Endothelial cell (in vitro differentiated cells): ENCODE results near the gene P3H2. TPM values are rescaled to one million over a fixed set of nuclear protein-coding genes. Genes with fewer than 3 reads are reported as not detected.
"Not testable (repeated sequence)": the region's sequence is repeated elsewhere in the genome, so short reads cannot be mapped to it uniquely, and the experiment has no call there.

ENCODE experiments used
- DNase-seq: peaks from one replicate; pipeline ENCODE4 v3.0.0; 2021; ENCODE audit warnings: low spot score
- H3K27ac Mint-ChIP-seq: one replicate; pipeline ENCODE4 v1.8.0; 2021; ENCODE audit warnings: mixed read lengths, inconsistent platforms; ENCODE audit not compliant: unreplicated experiment
- H3K27me3 Mint-ChIP-seq: one replicate; pipeline ENCODE4 v1.8.0; 2021; ENCODE audit warnings: mild to moderate bottlenecking, moderate library complexity, mixed read lengths, inconsistent platforms; ENCODE audit not compliant: unreplicated experiment
- H3K36me3 Mint-ChIP-seq: one replicate; pipeline ENCODE4 v1.8.0; 2021; ENCODE audit warnings: mild to moderate bottlenecking, low read depth, mixed read lengths, inconsistent platforms; ENCODE audit not compliant: unreplicated experiment
- H3K4me1 Mint-ChIP-seq: one replicate; pipeline ENCODE4 v1.8.0; 2021; ENCODE audit warnings: mild to moderate bottlenecking, mixed read lengths, inconsistent platforms; ENCODE audit not compliant: unreplicated experiment
- H3K4me3 Mint-ChIP-seq: one replicate; pipeline ENCODE4 v1.8.0; 2021; ENCODE audit warnings: mild to moderate bottlenecking, mixed read lengths, inconsistent platforms; ENCODE audit not compliant: unreplicated experiment
- H3K9me3 Mint-ChIP-seq: one replicate; pipeline ENCODE4 v1.8.0; 2021; ENCODE audit warnings: mixed read lengths, inconsistent platforms; ENCODE audit not compliant: unreplicated experiment
- total RNA-seq: library from RNA; stranded (reverse); fragmentation: NEBNext Ultra II Directional; extraction: Animal tissue kit (Norgen Biotek cat#: 25700); gene quantifications from one replicate; pipeline ENCODE4 v1.2.1, GENCODE V29; 2021; ENCODE audit not compliant: unreplicated experiment
- TF ChIP-seq, protein P1 (sequence below): fragments of 200-600 bp; sonication (generic); IDR thresholded peaks from one replicate; pipeline ENCODE4 v1.5.0; 2021; ENCODE audit warnings: antibody characterized with exemption; ENCODE audit not compliant: unreplicated experiment

The P3H2 gene
- total RNA-seq, 1 donor from 2014 or later, result 1.5 TPM

DNA sequence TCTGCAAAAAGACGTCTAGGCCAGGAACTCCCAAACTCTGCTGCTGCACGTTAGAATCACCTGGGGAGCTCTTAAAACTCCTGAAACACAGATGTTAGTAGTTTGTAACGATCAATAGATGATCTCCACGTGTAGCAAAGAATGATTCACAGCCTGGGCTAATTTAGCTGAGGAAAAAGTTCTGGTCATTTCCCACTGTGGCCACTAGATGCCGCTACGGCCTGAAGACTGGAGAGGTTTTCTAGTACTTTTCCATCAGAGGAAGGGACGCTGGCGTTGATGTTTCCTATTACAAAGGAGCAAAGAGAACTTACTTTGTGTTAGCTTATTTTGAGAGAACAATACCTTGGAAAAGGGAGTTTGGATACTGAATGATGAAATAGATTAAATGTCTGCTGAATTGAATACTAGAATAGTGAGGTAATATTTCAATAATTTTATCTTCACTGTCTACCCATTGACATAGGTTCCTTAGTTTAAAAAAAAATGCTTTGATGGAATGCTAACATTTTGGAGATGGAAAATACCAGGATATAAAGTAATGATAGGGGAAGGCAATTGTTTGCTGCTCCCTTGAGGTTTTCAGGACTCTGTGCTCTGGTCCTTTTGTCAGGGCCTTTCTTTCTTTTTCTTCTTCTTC is 159.1 kb downstream of the P3H2 start:
- no peaks in the 10 kb centered on the region for H3K36me3 Mint-ChIP-seq
- DNase-seq, result peak; percentile 84
- H3K4me1 Mint-ChIP-seq, result peaks cover 7% of the 10 kb centered on the region
- no peak overlapping the region for H3K4me3 Mint-ChIP-seq
- TF ChIP-seq, protein P1, sequence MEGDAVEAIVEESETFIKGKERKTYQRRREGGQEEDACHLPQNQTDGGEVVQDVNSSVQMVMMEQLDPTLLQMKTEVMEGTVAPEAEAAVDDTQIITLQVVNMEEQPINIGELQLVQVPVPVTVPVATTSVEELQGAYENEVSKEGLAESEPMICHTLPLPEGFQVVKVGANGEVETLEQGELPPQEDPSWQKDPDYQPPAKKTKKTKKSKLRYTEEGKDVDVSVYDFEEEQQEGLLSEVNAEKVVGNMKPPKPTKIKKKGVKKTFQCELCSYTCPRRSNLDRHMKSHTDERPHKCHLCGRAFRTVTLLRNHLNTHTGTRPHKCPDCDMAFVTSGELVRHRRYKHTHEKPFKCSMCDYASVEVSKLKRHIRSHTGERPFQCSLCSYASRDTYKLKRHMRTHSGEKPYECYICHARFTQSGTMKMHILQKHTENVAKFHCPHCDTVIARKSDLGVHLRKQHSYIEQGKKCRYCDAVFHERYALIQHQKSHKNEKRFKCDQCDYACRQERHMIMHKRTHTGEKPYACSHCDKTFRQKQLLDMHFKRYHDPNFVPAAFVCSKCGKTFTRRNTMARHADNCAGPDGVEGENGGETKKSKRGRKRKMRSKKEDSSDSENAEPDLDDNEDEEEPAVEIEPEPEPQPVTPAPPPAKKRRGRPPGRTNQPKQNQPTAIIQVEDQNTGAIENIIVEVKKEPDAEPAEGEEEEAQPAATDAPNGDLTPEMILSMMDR, result peak; percentile 94
- no peaks in the 10 kb centered on the region for H3K27me3 Mint-ChIP-seq
- peak overlapping the region; percentile 44 for H3K27ac Mint-ChIP-seq
- H3K9me3 Mint-ChIP-seq, result no peaks in the 10 kb centered on the region

DNA sequence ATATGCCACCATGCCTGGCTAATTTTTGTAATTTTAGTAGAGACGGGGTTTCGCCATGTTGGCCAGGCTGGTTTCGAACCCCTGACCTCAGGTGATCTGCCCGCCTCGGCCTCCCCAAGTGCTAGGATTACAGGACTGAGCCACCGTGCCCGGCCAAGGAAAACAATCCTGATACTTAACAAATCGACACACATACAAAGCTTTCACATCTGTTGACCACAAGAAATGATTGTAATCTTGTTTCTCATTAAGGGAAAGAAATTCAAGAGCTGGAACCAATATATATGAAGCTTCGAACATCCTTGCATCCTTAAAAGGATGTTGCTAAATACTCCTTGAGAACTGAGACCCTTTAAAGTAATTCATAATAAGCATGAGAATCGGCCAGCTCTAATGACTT is 159.6 kb downstream of the P3H2 start:
- not testable (repeated sequence) for DNase-seq, H3K27ac Mint-ChIP-seq, H3K4me3 Mint-ChIP-seq, H3K36me3 Mint-ChIP-seq, H3K4me1 Mint-ChIP-seq, H3K9me3 Mint-ChIP-seq, H3K27me3 Mint-ChIP-seq

DNA sequence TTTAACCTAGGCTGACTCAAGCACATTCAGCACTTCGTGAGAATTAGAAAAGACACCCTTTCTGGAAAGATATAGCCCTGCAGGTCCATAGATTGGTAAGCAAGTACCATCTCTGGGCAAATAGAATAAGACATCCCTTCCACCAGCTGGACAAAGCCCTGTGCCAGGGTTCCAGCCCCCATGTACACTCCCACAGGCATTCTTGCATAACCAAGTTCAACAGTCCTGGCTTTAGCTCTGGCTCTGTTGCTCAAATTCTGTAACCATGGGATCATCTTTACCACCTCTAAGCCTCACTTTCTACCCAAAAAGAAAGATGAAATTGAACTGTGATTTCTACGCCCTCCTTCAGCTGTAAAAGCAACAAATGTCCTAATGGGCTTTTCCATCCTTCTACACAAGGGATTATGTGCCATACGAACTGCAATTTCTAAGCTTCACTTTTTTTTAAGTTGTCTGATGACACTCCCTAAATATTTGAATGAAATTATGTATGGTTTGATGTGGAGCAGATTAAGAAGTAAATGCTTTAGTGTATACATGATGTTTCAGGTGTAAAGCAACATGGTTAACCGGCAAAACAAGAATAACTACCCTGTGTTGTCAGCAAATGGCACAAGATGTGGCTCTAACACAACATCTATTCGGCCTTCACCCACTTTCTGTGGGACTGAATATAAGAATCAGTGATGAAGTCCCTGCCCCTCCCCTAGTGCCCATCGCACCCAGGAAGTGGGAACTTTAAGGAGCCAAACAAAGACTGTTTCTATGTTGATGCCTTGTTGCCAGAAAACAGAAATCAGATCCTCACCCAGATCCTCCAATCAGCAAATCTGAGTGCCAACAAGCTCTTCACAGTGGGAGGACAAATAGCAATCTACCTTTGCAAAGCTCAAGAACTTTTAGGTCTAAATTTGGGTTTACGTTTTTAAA is 165.7 kb downstream of the P3H2 start:
- Mint-ChIP-seq H3K9me3 (no peaks in the 10 kb centered on the region), H3K27ac (no peak overlapping the region), H3K4me3 (no peak overlapping the region), H3K4me1 (peaks cover 3% of the 10 kb centered on the region), H3K36me3 (no peaks in the 10 kb centered on the region), H3K27me3 (no peaks in the 10 kb centered on the region)
- DNase-seq, result no peak
- TF ChIP-seq, protein P1, result no peak

DNA sequence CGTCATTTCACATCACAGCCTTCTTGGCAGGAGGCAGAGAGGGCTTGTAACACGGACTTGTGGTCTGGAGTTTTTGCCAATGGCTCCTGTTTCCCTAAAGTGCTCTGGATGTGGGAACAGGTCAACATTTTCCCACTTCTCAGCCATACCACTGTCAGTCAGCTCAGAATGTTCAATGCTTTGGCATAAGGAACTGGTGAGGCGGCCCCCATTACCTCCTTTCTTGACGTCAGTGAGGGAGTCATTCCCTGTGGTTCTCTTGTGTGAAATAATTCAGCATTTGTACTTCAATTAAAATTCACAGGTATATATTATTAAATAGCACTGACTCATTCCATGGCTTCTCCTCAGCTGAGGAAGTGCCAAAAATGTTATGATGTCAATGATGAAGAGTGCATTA is 167.1 kb downstream of the P3H2 start:
- DNase-seq, result no peak
- TF ChIP-seq, protein P1, result no peak
- H3K27ac Mint-ChIP-seq, result no peak overlapping the region

DNA sequence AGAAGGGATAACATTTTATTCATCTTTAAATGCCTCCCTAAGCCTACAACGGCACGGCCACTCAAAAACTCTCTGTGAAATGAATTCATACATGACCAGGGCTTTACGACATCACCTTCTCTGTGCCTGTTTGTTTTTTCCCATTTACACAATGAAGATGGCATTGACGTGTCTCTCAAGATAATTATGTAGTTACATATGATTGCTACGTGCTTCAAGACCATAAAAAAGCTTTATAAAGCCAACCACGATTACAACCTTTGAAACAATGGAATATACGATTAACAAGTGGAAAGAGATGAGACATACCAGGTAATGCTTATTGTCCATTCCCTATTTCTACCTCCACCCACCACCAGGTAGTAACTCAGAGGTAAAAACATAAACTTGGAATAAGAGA is 168.4 kb downstream of the P3H2 start:
- no peaks in the 10 kb centered on the region for H3K36me3 Mint-ChIP-seq
- H3K9me3 Mint-ChIP-seq, result no peaks in the 10 kb centered on the region
- H3K4me3 Mint-ChIP-seq, result no peak overlapping the region
- DNase-seq, result no peak
- TF ChIP-seq, protein P1, result no peak
- H3K4me1 Mint-ChIP-seq, result peaks cover 3% of the 10 kb centered on the region
- no peak overlapping the region for H3K27ac Mint-ChIP-seq
- H3K27me3 Mint-ChIP-seq, result no peaks in the 10 kb centered on the region

More for the DNA sequence above, 167.1 kb downstream of the P3H2 start:
- Mint-ChIP-seq H3K36me3 (no peaks in the 10 kb centered on the region), H3K27me3 (no peaks in the 10 kb centered on the region), H3K9me3 (no peaks in the 10 kb centered on the region), H3K4me3 (no peak overlapping the region), H3K4me1 (no peaks in the 10 kb centered on the region)
